HepG2 (cell line): ENCODE results near the gene DNM1.

ENCODE experiments used
- DZIP1 ChIP-seq: sonication (generic); formaldehyde crosslinking; IDR thresholded peaks from 2 replicates; pipeline ENCODE4 v1.5.0; 2020; ENCODE audit warnings: mild to moderate bottlenecking, missing genetic modification reagents
- POLR2A ChIP-seq, 2 experiments: IDR thresholded peaks; 2 replicates each; pipeline ENCODE4 v1.6.1; 2011; ENCODE audit warnings: low read depth in 2 of 2, low read length in 2 of 2, mild to moderate bottlenecking in 1 of 2, moderate library complexity in 1 of 2; ENCODE audit not compliant: insufficient read depth in 1 of 2
- SRF ChIP-seq: IDR thresholded peaks from 2 replicates; pipeline ENCODE4 v1.6.1; 2011; ENCODE audit warnings: mild to moderate bottlenecking, low read depth, low read length, moderate library complexity
- ZNF292 ChIP-seq: sonication (generic); formaldehyde crosslinking; IDR thresholded peaks from 2 replicates; pipeline ENCODE4 v1.8.1; 2022; ENCODE audit warnings: mild to moderate bottlenecking, low read depth, missing genetic modification reagents, borderline replicate concordance
- ZNF720 ChIP-seq: sonication (generic); formaldehyde crosslinking; IDR thresholded peaks from 2 replicates; pipeline ENCODE4 v1.4.0; 2020; ENCODE audit warnings: missing genetic modification reagents

GRCh38 chr9:128192601-128193371 lies 10.4 kb upstream of the DNM1 start:
- TF ChIP-seq SRF (no peak), DZIP1 (CRISPR knock-in tag) (no peak), POLR2A (IDR thresholded peaks at IDR 0.05; ENCODE audit: insufficient read depth in 1 of 2, low read depth in 2 of 2, low read length in 2 of 2) (no peak), ZNF720 (CRISPR knock-in tag) (no peak), ZNF292 (no peak)
